CD14-positive monocyte (primary cell): ENCODE data around the gene SYNPO. TPM values are rescaled to one million over a fixed set of nuclear protein-coding genes. Genes with fewer than 3 reads are reported as not detected.

Source experiments
- DNase-seq, 3 donors: peaks; one replicate each; pipeline ENCODE4 v3.0.0-alpha.2; 2011 to 2022
- H2AFZ ChIP-seq: 2 replicates; pipeline ENCODE4 v1.6.0; 2012; ENCODE audit warnings: mild to moderate bottlenecking, low read depth, low read length, inconsistent platforms; ENCODE audit not compliant: insufficient read depth, poor library complexity, severe bottlenecking
- H3K27ac ChIP-seq, 2 donors: 1 replicate in 1 of 2; 2 replicates in 1 of 2; pipeline ENCODE4 v1.5.1; 2012 to 2013; ENCODE audit warnings: low read length in 2 of 2, control low read depth in 1 of 2, inconsistent platforms in 1 of 2, low read depth in 1 of 2, mild to moderate bottlenecking in 1 of 2
- H3K27me3 ChIP-seq, 2 donors: one replicate each; pipeline versions ENCODE4 v1.6.0 to v1.6.1; 2011 to 2013; ENCODE audit warnings: low read length in 2 of 2; ENCODE audit not compliant: control insufficient read depth in 2 of 2, insufficient read depth in 2 of 2
- H3K36me3 ChIP-seq, 2 donors: replicated peaks in 1 of 2; 1 replicate in 1 of 2; 2 replicates in 1 of 2; pipeline versions ENCODE4 v1.5.1 to v1.6.1; 2012 to 2013; ENCODE audit warnings: low read length in 2 of 2, control low read depth in 1 of 2, inconsistent platforms in 1 of 2, mild to moderate bottlenecking in 1 of 2; ENCODE audit not compliant: insufficient read depth in 2 of 2, control insufficient read depth in 1 of 2
- H3K4me1 ChIP-seq, 2 donors: 1 replicate in 1 of 2; 2 replicates in 1 of 2; pipeline versions ENCODE4 v1.5.1 to v1.6.1; 2012 to 2013; ENCODE audit warnings: low read length in 2 of 2, control low read depth in 1 of 2, inconsistent platforms in 1 of 2, mild to moderate bottlenecking in 1 of 2, moderate library complexity in 1 of 2; ENCODE audit not compliant: insufficient read depth in 2 of 2, control insufficient read depth in 1 of 2
- H3K4me2 ChIP-seq: replicated peaks from 2 replicates; pipeline ENCODE3; 2012; ENCODE audit warnings: low read length, moderate library complexity, mild to moderate bottlenecking; ENCODE audit not compliant: poor library complexity, severe bottlenecking; ENCODE audit errors: extremely low read depth
- H3K4me3 ChIP-seq, 3 experiments: fragments of 200-600 bp in 1 of 3; sonication (generic) in 1 of 3; replicated peaks in 1 of 3; 1 replicate in 2 of 3; 2 replicates in 1 of 3; pipeline ENCODE4 v1.5.1; 2011 to 2013; ENCODE audit warnings: low read length in 3 of 3, mild to moderate bottlenecking in 3 of 3, control low read depth in 2 of 3, low read depth in 2 of 3, inconsistent platforms in 1 of 3, moderate library complexity in 1 of 3
- H3K79me2 ChIP-seq: 2 replicates; pipeline ENCODE4 v1.6.0; 2012; ENCODE audit warnings: mild to moderate bottlenecking, control low read depth, inconsistent platforms, low read length, moderate library complexity; ENCODE audit not compliant: insufficient read depth
- H3K9ac ChIP-seq: 2 replicates; pipeline ENCODE4 v1.6.0; 2017; ENCODE audit warnings: low read length, mild to moderate bottlenecking; ENCODE audit not compliant: insufficient read depth, poor library complexity, severe bottlenecking
- H3K9me3 ChIP-seq, 2 donors: replicated peaks in 1 of 2; 1 replicate in 1 of 2; 2 replicates in 1 of 2; pipeline versions ENCODE4 v1.5.1 to v1.6.1; 2012 to 2013; ENCODE audit warnings: low read length in 2 of 2, control low read depth in 1 of 2; ENCODE audit not compliant: control insufficient read depth in 1 of 2, insufficient read depth in 1 of 2
- H4K20me1 ChIP-seq: 2 replicates; pipeline ENCODE4 v1.6.0; 2012; ENCODE audit warnings: mild to moderate bottlenecking, low read length, control low read depth, moderate library complexity; ENCODE audit not compliant: insufficient read depth
- H3K27ac Mint-ChIP-seq, 7 donors: one replicate each; pipeline ENCODE4 v1.8.0; 2020; ENCODE audit warnings: mild to moderate bottlenecking in 7 of 7, mixed read lengths in 7 of 7, moderate library complexity in 6 of 7, inconsistent platforms in 2 of 7
- H3K27me3 Mint-ChIP-seq, 3 donors: one replicate each; pipeline ENCODE4 v1.8.0; 2021 to 2022; ENCODE audit warnings: low read depth in 3 of 3, mild to moderate bottlenecking in 3 of 3, mixed read lengths in 3 of 3, moderate library complexity in 3 of 3, inconsistent platforms in 1 of 3
- H3K36me3 Mint-ChIP-seq, 2 donors: one replicate each; pipeline ENCODE4 v1.8.0; 2020; ENCODE audit warnings: mixed read lengths in 2 of 2, inconsistent platforms in 1 of 2, mild to moderate bottlenecking in 1 of 2
- H3K4me1 Mint-ChIP-seq: one replicate; pipeline ENCODE4 v1.8.0; 2020; ENCODE audit warnings: mild to moderate bottlenecking, mixed read lengths
- H3K4me3 Mint-ChIP-seq, 2 donors: one replicate each; pipeline ENCODE4 v1.8.0; 2020; ENCODE audit warnings: mild to moderate bottlenecking in 2 of 2, mixed read lengths in 2 of 2, moderate library complexity in 1 of 2
- H3K9me3 Mint-ChIP-seq, 7 donors: one replicate each; pipeline ENCODE4 v1.8.0; 2020 to 2022; ENCODE audit warnings: mixed read lengths in 7 of 7, mild to moderate bottlenecking in 6 of 7, moderate library complexity in 6 of 7, inconsistent platforms in 2 of 7
- WGBS: methylation state at CpG from one replicate; pipeline ENCODE4 v1.1.5; 2013; ENCODE audit warnings: missing lambda C conversion rate; ENCODE audit not compliant: insufficient coverage; 5-methylcytosine and 5-hydroxymethylcytosine counted together
- intact Hi-C, 2 donors: fragments of 100-400 bp; cut with micrococcal nuclease; formaldehyde crosslinking; loops; one replicate each; pipeline versions ENCODE4 v1.15.0 to v1.15.1; 2023
- polyA plus RNA-seq, 3 donors: library from polyadenylated mRNA; depleted of rRNA in 1 of 3; unstranded in 2 of 3; stranded (reverse) in 1 of 3; fragments of 300-500 nt in 2 of 3; fragments of >200 nt in 1 of 3; fragmentation: Illumina TruSeq in 2 of 3; gene quantifications; 1 replicate in 2 of 3; 2 replicates in 1 of 3; pipeline ENCODE4 v1.2.3, GENCODE V29; 2012 to 2021
- TF ChIP-seq, protein P1 (sequence below): fragments of 200-600 bp; IDR thresholded peaks from one replicate; pipeline ENCODE4 v1.8.0; 2022; ENCODE audit warnings: antibody characterized with exemption, mild to moderate bottlenecking

SYNPO gene
- polyA plus RNA-seq, 3 donors: not detected

DNA sequence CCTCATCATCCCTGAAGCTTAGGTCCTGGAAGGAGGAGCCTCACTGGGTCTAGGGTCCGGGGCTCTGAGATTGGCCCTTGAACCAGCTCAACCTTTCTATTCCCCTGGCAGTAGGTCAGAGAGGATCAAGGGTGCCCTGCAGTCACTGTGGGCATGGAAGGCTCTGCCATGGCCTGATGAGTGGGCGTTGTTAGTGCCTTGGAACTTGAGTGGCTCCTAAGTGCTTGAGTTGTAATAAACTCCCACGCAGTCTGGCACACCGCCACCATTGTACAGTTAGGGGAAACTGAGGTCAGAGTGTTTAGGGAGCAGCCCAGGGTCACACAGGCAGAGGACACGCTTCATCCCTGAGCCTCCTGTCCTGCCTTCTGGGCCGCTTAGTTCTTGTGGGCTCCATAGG is 10.4 kb upstream of the SYNPO start:
- TF ChIP-seq, protein P1, sequence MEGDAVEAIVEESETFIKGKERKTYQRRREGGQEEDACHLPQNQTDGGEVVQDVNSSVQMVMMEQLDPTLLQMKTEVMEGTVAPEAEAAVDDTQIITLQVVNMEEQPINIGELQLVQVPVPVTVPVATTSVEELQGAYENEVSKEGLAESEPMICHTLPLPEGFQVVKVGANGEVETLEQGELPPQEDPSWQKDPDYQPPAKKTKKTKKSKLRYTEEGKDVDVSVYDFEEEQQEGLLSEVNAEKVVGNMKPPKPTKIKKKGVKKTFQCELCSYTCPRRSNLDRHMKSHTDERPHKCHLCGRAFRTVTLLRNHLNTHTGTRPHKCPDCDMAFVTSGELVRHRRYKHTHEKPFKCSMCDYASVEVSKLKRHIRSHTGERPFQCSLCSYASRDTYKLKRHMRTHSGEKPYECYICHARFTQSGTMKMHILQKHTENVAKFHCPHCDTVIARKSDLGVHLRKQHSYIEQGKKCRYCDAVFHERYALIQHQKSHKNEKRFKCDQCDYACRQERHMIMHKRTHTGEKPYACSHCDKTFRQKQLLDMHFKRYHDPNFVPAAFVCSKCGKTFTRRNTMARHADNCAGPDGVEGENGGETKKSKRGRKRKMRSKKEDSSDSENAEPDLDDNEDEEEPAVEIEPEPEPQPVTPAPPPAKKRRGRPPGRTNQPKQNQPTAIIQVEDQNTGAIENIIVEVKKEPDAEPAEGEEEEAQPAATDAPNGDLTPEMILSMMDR: no peak
- Mint-ChIP-seq H3K4me1 (peaks cover 14% of the 10 kb centered on the region), H3K36me3 (no peaks in the 10 kb centered on the region), H3K27me3 (peaks cover 4 to 14% (median 9%) of the 10 kb centered on the region in 3 donors), H3K9me3 (peaks cover 0 to 3% (median 0%) of the 10 kb centered on the region in 7 donors), H3K27ac (no peak overlapping the region), H3K4me3 (no peak overlapping the region)
- no peaks in the 10 kb centered on the region for H3K9me3 ChIP-seq
- H3K36me3 ChIP-seq: no peaks in the 10 kb centered on the region
- no peak overlapping the region for H3K27ac ChIP-seq
- peaks cover 5 to 13% of the 10 kb centered on the region in 2 donors for H3K27me3 ChIP-seq
- no peak overlapping the region for H3K4me2 ChIP-seq
- no peak for DNase-seq
- no peak overlapping the region for H3K4me3 ChIP-seq
- no peak overlapping the region for H2AFZ ChIP-seq
- 100% methylated on average over 2 of the region's 6 CpGs for WGBS
- intact Hi-C loops: no loop called here
- no peak overlapping the region for H3K9ac ChIP-seq
- H4K20me1 ChIP-seq: no peaks in the 10 kb centered on the region
- H3K4me1 ChIP-seq: peaks cover 9% of the 10 kb centered on the region in 2 donors
- H3K79me2 ChIP-seq: no peaks in the 10 kb centered on the region

DNA sequence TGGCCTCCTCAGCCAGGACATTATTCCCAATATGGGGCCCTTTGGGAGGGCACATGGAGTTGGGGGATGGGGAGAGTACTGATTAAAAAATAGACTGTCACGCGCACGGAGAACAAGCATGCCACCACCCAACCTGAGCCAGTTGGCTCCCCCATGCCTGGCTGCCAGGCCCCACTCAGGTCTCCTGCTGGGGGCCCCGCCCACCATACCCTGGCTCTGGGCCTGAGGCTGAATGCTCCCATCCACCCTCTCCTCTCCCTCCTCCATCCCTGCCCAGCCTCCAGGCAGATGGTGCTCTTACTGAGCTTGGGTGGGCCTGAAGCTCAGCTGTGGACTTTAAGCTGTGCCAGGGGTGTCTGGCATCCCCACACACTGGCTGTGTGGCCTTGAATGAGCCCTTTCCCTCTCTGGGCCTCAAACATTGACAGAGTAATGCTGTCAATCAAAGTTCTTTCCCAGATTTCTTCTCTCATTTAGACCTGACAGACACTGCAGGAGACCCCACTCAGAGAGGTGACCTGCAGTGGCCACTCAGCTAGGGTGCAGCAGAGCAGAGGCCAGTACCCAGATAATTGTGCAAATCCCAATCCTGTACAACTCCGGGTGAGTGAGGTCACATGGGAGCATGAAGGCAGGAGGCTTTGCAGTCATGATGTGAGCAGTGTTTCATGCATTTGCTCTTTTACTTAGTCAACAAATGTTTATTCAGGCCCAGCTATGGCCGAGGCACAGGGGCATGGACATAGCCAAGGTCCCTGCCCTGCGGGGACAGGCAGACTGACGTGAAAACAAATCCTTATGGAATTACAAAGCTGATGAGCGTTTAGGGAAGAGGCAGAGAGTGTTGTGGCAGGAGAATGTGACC is 9.8 kb upstream of the SYNPO start:
- WGBS: 93% methylated on average over 9 of the region's 9 CpGs
- H3K4me1 Mint-ChIP-seq: peaks cover 14% of the 10 kb centered on the region
- H3K4me3 Mint-ChIP-seq: no peak overlapping the region
- no peak overlapping the region for H3K4me2 ChIP-seq
- peaks cover 4 to 9% (median 7%) of the 10 kb centered on the region in 3 donors for H3K27me3 Mint-ChIP-seq
- H3K27ac Mint-ChIP-seq: no peak overlapping the region
- DNase-seq: no peak
- H3K9ac ChIP-seq: no peak overlapping the region
- H3K36me3 Mint-ChIP-seq: no peaks in the 10 kb centered on the region
- TF ChIP-seq, protein P1: no peak
- H3K36me3 ChIP-seq: no peaks in the 10 kb centered on the region
- no peak overlapping the region for H2AFZ ChIP-seq
- intact Hi-C loops: no loop called here
- H3K9me3 ChIP-seq: no peaks in the 10 kb centered on the region
- H3K27me3 ChIP-seq: peaks cover 0 to 7% of the 10 kb centered on the region in 2 donors
- H3K27ac ChIP-seq: no peak overlapping the region
- H4K20me1 ChIP-seq: no peaks in the 10 kb centered on the region
- no peak overlapping the region for H3K4me3 ChIP-seq
- no peaks in the 10 kb centered on the region for H3K79me2 ChIP-seq
- H3K4me1 ChIP-seq: peaks cover 3 to 6% of the 10 kb centered on the region in 2 donors
- H3K9me3 Mint-ChIP-seq: peaks cover 0 to 2% (median 0%) of the 10 kb centered on the region in 7 donors
